ENCODE results near the gene SVIL.

DNA sequence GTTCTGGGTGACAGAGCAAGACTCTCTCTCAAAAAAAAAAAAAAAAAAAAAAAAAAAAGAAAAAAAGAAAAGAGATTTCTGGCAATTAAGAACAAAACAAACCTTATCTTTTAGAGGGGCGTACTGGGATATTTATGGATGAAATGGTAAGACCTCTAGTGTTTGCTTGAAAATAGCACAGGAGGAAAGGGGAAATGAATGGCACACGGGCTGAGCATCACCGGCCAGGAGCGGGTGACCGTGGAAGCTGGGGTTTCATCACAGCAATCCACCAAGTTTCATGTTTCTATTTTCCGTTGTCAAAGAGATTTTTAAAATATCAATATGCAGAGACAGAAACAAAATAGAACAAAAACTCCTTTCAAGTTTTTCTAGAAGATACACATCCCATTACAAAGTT is 105.6 kb downstream of the SVIL start:
- TF ChIP-seq EZH2 (IDR thresholded peaks at IDR 0.05; ENCODE audit: low read length), result no peak
- TF ChIP-seq, protein P1, sequence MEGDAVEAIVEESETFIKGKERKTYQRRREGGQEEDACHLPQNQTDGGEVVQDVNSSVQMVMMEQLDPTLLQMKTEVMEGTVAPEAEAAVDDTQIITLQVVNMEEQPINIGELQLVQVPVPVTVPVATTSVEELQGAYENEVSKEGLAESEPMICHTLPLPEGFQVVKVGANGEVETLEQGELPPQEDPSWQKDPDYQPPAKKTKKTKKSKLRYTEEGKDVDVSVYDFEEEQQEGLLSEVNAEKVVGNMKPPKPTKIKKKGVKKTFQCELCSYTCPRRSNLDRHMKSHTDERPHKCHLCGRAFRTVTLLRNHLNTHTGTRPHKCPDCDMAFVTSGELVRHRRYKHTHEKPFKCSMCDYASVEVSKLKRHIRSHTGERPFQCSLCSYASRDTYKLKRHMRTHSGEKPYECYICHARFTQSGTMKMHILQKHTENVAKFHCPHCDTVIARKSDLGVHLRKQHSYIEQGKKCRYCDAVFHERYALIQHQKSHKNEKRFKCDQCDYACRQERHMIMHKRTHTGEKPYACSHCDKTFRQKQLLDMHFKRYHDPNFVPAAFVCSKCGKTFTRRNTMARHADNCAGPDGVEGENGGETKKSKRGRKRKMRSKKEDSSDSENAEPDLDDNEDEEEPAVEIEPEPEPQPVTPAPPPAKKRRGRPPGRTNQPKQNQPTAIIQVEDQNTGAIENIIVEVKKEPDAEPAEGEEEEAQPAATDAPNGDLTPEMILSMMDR (optimal IDR thresholded peaks at IDR 0.05 in 1 of 3, IDR thresholded peaks at IDR 0.05 in 1 of 3, conservative IDR thresholded peaks at IDR 0.05 in 1 of 3; ENCODE audit: extremely low read depth in 1 of 3, insufficient read depth in 2 of 3, low read length in 3 of 3), result no peak

Data from keratinocyte (primary cell).